ENCODE measurements around the gene HCRT. TPM values are rescaled to one million over a fixed set of nuclear protein-coding genes. Genes with fewer than 3 reads are reported as not detected.

Gene HCRT
- total RNA-seq, 1 donor from 2014 or later = not detected

DNA sequence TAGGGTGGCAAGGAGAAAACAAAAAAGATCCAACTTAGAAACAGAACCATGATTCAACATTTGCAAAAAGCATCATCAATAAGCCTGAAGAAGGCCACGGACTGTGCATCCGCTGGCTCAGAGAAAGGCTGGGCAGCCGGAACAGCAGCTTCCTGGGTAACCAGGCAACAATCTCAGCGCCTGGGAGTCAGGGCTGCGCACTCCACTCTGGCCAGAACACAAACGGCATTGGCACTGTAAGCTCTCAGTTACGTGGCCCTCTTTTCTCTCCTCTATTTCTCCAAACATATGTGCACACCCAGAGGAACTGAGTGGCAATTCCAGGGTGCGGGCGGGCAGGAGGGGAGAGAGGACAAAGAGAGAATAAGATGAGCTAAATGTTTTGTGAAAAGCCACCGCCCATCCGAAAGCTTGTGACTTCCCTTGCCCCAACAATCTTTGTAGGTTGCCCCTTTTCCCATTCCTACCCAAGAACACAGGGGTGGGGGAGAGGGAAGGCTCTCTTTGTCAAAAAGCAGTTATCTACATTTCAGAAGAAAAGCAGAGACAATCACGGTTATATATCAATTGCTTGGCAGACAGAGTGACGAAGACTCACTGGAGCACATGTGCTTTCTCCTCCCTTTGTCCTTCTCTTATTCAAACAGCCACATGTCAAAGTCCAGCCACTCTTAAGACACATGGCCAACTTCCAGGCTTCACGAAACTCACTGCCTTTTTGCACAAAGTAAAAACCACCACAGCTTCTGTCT, 15.6 kb upstream of the HCRT start:
- no peak for DNase-seq
- TF ChIP-seq, protein P1, sequence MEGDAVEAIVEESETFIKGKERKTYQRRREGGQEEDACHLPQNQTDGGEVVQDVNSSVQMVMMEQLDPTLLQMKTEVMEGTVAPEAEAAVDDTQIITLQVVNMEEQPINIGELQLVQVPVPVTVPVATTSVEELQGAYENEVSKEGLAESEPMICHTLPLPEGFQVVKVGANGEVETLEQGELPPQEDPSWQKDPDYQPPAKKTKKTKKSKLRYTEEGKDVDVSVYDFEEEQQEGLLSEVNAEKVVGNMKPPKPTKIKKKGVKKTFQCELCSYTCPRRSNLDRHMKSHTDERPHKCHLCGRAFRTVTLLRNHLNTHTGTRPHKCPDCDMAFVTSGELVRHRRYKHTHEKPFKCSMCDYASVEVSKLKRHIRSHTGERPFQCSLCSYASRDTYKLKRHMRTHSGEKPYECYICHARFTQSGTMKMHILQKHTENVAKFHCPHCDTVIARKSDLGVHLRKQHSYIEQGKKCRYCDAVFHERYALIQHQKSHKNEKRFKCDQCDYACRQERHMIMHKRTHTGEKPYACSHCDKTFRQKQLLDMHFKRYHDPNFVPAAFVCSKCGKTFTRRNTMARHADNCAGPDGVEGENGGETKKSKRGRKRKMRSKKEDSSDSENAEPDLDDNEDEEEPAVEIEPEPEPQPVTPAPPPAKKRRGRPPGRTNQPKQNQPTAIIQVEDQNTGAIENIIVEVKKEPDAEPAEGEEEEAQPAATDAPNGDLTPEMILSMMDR (IDR thresholded peaks at IDR 0.05) = no peak
- Histone ChIP-seq H3K27ac (no peak overlapping the region), H3K9me3 (no peaks in the 10 kb centered on the region), H3K4me1 (no peaks in the 10 kb centered on the region), H3K27me3 (ENCODE audit: low read depth) (no peaks in the 10 kb centered on the region), H3K4me3 (no peak overlapping the region), H3K36me3 (peaks cover 62% of the 10 kb centered on the region)
- intact Hi-C loops (cut with DNase I) = no loop called here
- peak in 1 of 2 donors; percentile 39 for ATAC-seq

DNA sequence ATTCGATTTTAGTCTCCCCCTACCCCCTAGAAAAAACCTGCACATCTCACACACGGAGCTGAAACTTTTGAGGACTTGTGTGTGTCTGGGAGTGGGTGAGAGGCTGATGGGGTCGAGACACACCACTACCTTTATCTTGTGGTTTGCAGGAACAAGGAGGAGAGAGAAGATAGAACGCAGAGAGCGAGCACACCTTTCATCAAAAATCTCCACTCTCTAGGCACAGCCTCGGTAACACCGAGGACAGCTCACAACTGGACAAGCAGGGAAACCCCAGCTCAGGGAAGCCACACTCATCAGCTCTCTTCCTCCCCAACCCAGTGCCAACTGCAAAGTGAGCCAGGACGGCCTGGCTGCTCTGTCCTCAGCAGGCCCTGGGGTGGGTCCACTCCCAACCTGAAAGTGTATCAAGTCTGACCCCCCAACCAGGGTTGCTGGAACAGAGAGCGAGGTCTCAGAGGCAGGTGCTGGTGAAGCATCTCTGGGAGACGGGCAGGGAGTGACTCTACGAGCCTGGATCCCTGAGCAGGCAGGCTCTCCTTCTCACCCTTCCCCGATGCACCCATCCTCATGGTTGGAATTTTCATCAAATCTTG, 14.3 kb upstream of the HCRT start:
- H3K4me3 ChIP-seq = no peak overlapping the region
- DNase-seq (no peak), ATAC-seq (no peak)
- peak overlapping the region; percentile 65 for H3K27ac ChIP-seq
- H3K36me3 ChIP-seq = peaks cover 50% of the 10 kb centered on the region
- intact Hi-C loops (cut with DNase I) = no loop called here
- TF ChIP-seq, protein P1 (IDR thresholded peaks at IDR 0.05) = no peak
- H3K9me3 ChIP-seq = no peaks in the 10 kb centered on the region
- no peaks in the 10 kb centered on the region for H3K27me3 ChIP-seq (ENCODE audit: low read depth)
- H3K4me1 ChIP-seq = peaks cover 4% of the 10 kb centered on the region

DNA sequence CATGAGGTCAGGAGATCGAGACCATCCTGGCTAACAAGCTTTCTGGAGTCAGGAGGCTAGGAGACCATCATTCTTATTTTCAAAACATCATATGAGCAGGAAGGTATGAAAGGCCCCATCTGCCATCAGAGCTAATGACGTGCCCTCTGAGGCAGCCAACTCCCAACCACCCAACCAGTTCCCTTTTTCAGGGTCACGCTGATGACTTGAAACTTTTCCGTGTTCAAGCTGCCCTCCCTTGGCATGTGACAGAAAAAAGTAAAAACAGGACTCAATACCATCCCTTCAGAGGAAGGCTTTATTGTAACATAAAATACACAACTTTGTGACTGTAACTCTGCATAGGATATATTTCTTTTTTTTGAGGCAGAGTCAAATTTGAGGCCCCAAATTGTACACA, 13.6 kb upstream of the HCRT start:
- no peaks in the 10 kb centered on the region for H3K9me3 ChIP-seq
- peak overlapping the region; percentile 65 for H3K27ac ChIP-seq
- intact Hi-C loops (cut with DNase I) = no loop called here
- H3K4me3 ChIP-seq = no peak overlapping the region
- peaks cover 43% of the 10 kb centered on the region for H3K36me3 ChIP-seq
- H3K27me3 ChIP-seq (ENCODE audit: low read depth) = no peaks in the 10 kb centered on the region
- DNase-seq (no peak), ATAC-seq (peak in 1 of 2 donors; percentile 47)
- H3K4me1 ChIP-seq = peaks cover 7% of the 10 kb centered on the region
- TF ChIP-seq, protein P1 (IDR thresholded peaks at IDR 0.05) = no peak

DNA sequence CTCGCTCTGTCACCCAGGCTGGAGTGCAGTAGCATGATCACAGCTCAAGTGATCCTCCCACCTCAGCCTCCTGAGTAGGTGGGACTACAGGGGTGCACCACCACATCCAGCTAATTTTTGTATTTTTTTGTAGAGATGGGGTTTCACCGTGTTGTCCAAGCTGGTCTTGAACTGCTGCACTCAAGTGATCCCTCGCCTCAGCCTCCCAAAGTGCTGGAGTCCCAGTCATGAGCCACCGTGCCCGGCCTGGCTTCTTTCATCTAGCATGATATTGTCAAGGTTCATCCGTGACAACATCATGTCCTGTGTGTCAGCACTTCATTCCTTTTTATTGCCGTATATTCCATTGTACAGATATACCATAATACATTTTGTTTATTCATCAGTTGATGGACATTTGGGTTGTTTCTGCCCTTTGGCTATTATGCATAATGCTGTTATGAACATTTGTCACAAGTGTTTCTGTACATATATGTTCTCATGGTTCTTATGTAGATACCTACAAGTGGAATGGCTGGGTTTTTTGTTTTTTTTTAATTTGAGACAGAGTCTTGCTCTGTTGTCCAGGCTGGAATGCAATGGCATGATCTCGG, 12.4 kb upstream of the HCRT start:
- peaks cover 19% of the 10 kb centered on the region for H3K4me1 ChIP-seq
- H3K27ac ChIP-seq = no peak overlapping the region
- no peak overlapping the region for H3K4me3 ChIP-seq
- peaks cover 31% of the 10 kb centered on the region for H3K36me3 ChIP-seq
- TF ChIP-seq, protein P1 (IDR thresholded peaks at IDR 0.05) = no peak
- no peak for DNase-seq
- H3K9me3 ChIP-seq = no peaks in the 10 kb centered on the region
- ATAC-seq = no peak
- intact Hi-C loops (cut with DNase I) = no loop called here
- H3K27me3 ChIP-seq (ENCODE audit: low read depth) = no peaks in the 10 kb centered on the region

DNA sequence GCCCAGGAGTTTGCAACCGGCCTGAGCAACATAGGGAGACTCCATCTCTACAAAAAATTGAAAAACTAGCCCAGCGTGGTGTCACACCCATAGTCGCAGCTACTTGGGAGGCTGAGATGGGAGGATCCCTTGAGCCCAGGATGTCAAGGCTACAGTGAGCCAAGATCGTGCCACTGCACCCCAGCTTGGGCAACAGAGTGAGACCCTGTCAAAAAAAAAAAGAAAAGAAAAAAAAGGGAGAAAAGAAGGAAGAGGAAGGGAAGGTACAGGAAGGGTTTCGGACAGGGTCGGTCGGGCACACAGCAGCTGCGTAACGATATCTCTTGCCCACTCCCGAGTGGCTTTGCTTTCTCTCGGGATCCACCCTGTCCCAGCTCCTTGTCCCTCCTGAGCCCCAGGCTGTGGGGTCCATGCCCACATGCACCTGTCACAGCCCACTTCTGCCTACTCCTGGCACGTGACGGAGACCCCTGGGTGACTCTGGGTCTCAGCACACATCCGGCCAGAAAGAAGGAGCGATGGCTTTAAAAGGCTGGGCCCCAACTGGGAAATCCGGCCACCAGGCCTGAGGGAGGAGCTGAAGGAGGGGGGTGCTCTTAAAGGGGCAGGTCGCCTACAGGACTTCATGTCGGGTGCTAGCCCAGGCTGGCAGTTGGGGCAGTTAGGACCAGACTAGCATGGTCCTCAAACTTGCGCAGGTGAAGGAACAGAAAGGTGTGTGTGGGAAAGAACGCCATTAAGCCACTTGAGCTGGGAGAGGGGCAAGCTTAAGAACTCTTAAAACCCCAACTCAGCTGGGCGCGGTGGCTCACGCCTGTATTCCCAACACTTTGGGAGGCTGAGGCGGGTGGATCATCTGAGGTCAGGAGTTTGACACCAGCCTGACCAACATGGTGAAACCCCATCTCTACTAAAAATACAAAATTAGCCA, 9.0 kb upstream of the HCRT start, which contains the start of gene GHDC:
Gene GHDC (minus strand): TSS at position 526 of the 931 bp plus-strand sequence. CDS start 913 bp downstream, outside the sequence.
- TF ChIP-seq, protein P1 (IDR thresholded peaks at IDR 0.05) = no peak

More for the DNA sequence above, 9.0 kb upstream of the HCRT start, which contains the start of gene GHDC:
- intact Hi-C loops (cut with DNase I) = no loop called here
- ATAC-seq = peak; percentile 93 to 98
- no peaks in the 10 kb centered on the region for H3K36me3 ChIP-seq
- peak within 1 kb of the TSS; percentile 91 for H3K27ac ChIP-seq
- no peaks in the 10 kb centered on the region for H3K9me3 ChIP-seq
- peak; percentile 88 for DNase-seq
- peaks cover 25% of the 10 kb centered on the region for H3K4me1 ChIP-seq
- no peaks in the 10 kb centered on the region for H3K27me3 ChIP-seq (ENCODE audit: low read depth)
- peak within 1 kb of the TSS; percentile 90 for H3K4me3 ChIP-seq
